Uterus (tissue), 2 donors: ENCODE results near the gene PTCD3.

ENCODE experiments used
- POLR2A ChIP-seq, 2 donors: fragments of 450-650 bp; IDR thresholded peaks; one replicate each; pipeline ENCODE4 v1.6.1; 2016; ENCODE audit warnings: antibody characterized with exemption in 2 of 2, mild to moderate bottlenecking in 1 of 2, moderate library complexity in 1 of 2
- TF ChIP-seq, protein P1 (sequence below), 4 experiments: fragments of 200-600 bp in 2 of 4; fragments of 450-650 bp in 2 of 4; sonication (generic) in 2 of 4; IDR thresholded peaks; one replicate each; pipeline ENCODE4 v1.5.1; 2016 to 2019; ENCODE audit warnings: antibody characterized with exemption in 4 of 4, mild to moderate bottlenecking in 2 of 4, moderate library complexity in 1 of 4

DNA sequence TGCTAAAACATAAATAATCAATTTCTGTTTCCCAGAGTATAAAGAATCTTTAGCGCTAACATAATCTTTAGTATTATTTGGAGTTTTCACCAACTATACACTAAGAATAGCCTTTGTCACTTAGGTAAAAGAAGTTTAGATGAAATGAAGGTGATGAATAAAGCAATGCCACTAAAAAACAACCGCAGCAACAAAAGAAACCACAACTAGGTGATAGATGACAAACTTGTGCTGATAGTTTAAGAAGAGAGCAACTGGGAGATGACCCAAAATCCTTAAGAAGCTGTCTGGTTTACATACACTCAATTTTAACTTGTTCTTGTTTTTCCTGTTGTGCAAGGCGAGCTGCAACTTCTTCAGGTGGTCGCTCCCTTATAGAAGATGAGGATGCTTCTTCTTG is 64.4 kb downstream of the PTCD3 start:
- TF ChIP-seq, protein P1, sequence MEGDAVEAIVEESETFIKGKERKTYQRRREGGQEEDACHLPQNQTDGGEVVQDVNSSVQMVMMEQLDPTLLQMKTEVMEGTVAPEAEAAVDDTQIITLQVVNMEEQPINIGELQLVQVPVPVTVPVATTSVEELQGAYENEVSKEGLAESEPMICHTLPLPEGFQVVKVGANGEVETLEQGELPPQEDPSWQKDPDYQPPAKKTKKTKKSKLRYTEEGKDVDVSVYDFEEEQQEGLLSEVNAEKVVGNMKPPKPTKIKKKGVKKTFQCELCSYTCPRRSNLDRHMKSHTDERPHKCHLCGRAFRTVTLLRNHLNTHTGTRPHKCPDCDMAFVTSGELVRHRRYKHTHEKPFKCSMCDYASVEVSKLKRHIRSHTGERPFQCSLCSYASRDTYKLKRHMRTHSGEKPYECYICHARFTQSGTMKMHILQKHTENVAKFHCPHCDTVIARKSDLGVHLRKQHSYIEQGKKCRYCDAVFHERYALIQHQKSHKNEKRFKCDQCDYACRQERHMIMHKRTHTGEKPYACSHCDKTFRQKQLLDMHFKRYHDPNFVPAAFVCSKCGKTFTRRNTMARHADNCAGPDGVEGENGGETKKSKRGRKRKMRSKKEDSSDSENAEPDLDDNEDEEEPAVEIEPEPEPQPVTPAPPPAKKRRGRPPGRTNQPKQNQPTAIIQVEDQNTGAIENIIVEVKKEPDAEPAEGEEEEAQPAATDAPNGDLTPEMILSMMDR (IDR thresholded peaks at IDR 0.05), result no peak
- no peak for TF ChIP-seq POLR2A (IDR thresholded peaks at IDR 0.05)
